HEK293T (cell line): ENCODE measurements around the gene RBP5.

Experiments used
- BHLHE40 ChIP-seq: fragments of 450-650 bp; IDR thresholded peaks from 2 replicates; pipeline ENCODE4 v1.6.1; 2016; ENCODE audit warnings: mild to moderate bottlenecking, moderate library complexity, borderline replicate concordance
- FOXA1 ChIP-seq: fragments of 450-650 bp; IDR thresholded peaks from 2 replicates; pipeline ENCODE4 v1.6.1; 2016; ENCODE audit warnings: mild to moderate bottlenecking
- HDGF ChIP-seq: fragments of 450-650 bp; IDR thresholded peaks from 2 replicates; pipeline ENCODE4 v1.6.1; 2017; ENCODE audit warnings: antibody characterized with exemption, borderline replicate concordance
- L3MBTL2 ChIP-seq: fragments of 450-650 bp; conservative IDR thresholded peaks from 2 replicates; pipeline ENCODE4 v1.6.1; 2016; ENCODE audit warnings: mild to moderate bottlenecking
- LEF1 ChIP-seq: fragments of 450-650 bp; IDR thresholded peaks from 2 replicates; pipeline ENCODE4 v1.6.1; 2017; ENCODE audit warnings: mild to moderate bottlenecking, borderline replicate concordance
- SP1 ChIP-seq: fragments of 450-650 bp; IDR thresholded peaks from 2 replicates; pipeline ENCODE4 v1.6.1; 2017

- TF ChIP-seq HDGF (no peak), L3MBTL2 (no peak), SP1 (no peak), FOXA1 (no peak), LEF1 (no peak), BHLHE40 (no peak)
Observed at GRCh38 chr12:7118881-7119280, 9.8 kb downstream of the RBP5 start.
